GM23338 (cell line): ENCODE results near the gene SEL1L2. TPM values are rescaled to one million over a fixed set of nuclear protein-coding genes. Genes with fewer than 3 reads are reported as not detected.

Source experiments
- CREB1 ChIP-seq: fragments of 250-450 bp; sonication (Bioruptor Pico); IDR thresholded peaks from 2 replicates; pipeline ENCODE4 v1.5.0; 2020; ENCODE audit warnings: low read depth, mild to moderate bottlenecking, moderate library complexity
- EZH2phosphoT487 ChIP-seq: fragments of 200-600 bp; sonication (generic); IDR thresholded peaks from one replicate; pipeline ENCODE4 v1.8.1; 2018; ENCODE audit warnings: antibody characterized with exemption; ENCODE audit not compliant: unreplicated experiment
- NANOG ChIP-seq: IDR thresholded peaks from 2 replicates; pipeline ENCODE4 v1.6.1; 2016; ENCODE audit warnings: antibody characterized with exemption, borderline replicate concordance
- POLR2AphosphoS5 ChIP-seq: IDR thresholded peaks from 2 replicates; pipeline ENCODE4 v1.6.1; 2016; ENCODE audit warnings: antibody characterized with exemption, low read depth
- polyA plus RNA-seq: library from polyadenylated mRNA; unstranded; fragments of >200 nt; fragmentation: Nextera tagmentation; extraction: Ambion mirVana; gene quantifications from 2 replicates; pipeline ENCODE4 v1.2.1, GENCODE V29; 2016
- total RNA-seq: library from RNA; depleted of rRNA; stranded (reverse); fragments of >200 nt; shearing (Covaris generic); gene quantifications from 2 replicates; pipeline ENCODE4 v1.2.3, GENCODE V29; 2014
- TF ChIP-seq, protein P1 (sequence below): fragments of 250-450 bp; sonication (Bioruptor Pico); IDR thresholded peaks from 2 replicates; pipeline ENCODE4 v1.5.0; 2020; ENCODE audit warnings: mild to moderate bottlenecking, moderate library complexity
- TF ChIP-seq, protein P2 (sequence below): IDR thresholded peaks from one replicate; pipeline ENCODE4 v1.6.1; 2018; ENCODE audit warnings: antibody characterized with exemption; ENCODE audit not compliant: unreplicated experiment
- TF ChIP-seq, protein P3 (sequence below), 2 experiments: fragments of 200-600 bp in 1 of 2; sonication (generic) in 1 of 2; conservative IDR thresholded peaks; 2 replicates each; pipeline versions ENCODE4 v1.5.1 to v1.6.1; 2016 to 2017; ENCODE audit warnings: antibody characterized with exemption in 2 of 2, low read depth in 2 of 2, mild to moderate bottlenecking in 2 of 2, moderate library complexity in 1 of 2
- TF ChIP-seq, protein P4 (sequence below): IDR thresholded peaks from 2 replicates; pipeline ENCODE4 v1.6.1; 2016; ENCODE audit warnings: antibody characterized with exemption

The SEL1L2 gene
- total and polyA plus RNA-seq, 2 experiments from 2014 or later, result not detected

DNA sequence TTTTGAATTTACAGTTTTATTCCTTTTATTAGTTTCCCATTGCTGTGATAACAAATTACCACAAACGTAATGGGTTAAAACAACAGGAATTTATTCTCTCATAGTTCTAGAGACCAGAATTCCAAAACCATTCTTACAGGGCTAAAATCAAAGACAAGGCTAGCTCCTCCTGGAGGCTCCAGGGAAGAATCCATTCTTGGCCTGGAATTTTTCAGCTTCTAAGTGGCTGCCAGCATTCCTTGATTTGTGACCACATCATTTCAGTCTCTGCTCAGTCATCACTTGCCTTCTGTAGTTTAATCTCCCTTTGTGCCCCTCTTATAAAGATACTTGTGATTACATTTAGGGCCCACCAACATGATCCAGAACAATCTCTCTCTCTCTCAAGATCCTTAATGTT is 897 bp upstream of the SEL1L2 start (continued):
- TF ChIP-seq, protein P1, sequence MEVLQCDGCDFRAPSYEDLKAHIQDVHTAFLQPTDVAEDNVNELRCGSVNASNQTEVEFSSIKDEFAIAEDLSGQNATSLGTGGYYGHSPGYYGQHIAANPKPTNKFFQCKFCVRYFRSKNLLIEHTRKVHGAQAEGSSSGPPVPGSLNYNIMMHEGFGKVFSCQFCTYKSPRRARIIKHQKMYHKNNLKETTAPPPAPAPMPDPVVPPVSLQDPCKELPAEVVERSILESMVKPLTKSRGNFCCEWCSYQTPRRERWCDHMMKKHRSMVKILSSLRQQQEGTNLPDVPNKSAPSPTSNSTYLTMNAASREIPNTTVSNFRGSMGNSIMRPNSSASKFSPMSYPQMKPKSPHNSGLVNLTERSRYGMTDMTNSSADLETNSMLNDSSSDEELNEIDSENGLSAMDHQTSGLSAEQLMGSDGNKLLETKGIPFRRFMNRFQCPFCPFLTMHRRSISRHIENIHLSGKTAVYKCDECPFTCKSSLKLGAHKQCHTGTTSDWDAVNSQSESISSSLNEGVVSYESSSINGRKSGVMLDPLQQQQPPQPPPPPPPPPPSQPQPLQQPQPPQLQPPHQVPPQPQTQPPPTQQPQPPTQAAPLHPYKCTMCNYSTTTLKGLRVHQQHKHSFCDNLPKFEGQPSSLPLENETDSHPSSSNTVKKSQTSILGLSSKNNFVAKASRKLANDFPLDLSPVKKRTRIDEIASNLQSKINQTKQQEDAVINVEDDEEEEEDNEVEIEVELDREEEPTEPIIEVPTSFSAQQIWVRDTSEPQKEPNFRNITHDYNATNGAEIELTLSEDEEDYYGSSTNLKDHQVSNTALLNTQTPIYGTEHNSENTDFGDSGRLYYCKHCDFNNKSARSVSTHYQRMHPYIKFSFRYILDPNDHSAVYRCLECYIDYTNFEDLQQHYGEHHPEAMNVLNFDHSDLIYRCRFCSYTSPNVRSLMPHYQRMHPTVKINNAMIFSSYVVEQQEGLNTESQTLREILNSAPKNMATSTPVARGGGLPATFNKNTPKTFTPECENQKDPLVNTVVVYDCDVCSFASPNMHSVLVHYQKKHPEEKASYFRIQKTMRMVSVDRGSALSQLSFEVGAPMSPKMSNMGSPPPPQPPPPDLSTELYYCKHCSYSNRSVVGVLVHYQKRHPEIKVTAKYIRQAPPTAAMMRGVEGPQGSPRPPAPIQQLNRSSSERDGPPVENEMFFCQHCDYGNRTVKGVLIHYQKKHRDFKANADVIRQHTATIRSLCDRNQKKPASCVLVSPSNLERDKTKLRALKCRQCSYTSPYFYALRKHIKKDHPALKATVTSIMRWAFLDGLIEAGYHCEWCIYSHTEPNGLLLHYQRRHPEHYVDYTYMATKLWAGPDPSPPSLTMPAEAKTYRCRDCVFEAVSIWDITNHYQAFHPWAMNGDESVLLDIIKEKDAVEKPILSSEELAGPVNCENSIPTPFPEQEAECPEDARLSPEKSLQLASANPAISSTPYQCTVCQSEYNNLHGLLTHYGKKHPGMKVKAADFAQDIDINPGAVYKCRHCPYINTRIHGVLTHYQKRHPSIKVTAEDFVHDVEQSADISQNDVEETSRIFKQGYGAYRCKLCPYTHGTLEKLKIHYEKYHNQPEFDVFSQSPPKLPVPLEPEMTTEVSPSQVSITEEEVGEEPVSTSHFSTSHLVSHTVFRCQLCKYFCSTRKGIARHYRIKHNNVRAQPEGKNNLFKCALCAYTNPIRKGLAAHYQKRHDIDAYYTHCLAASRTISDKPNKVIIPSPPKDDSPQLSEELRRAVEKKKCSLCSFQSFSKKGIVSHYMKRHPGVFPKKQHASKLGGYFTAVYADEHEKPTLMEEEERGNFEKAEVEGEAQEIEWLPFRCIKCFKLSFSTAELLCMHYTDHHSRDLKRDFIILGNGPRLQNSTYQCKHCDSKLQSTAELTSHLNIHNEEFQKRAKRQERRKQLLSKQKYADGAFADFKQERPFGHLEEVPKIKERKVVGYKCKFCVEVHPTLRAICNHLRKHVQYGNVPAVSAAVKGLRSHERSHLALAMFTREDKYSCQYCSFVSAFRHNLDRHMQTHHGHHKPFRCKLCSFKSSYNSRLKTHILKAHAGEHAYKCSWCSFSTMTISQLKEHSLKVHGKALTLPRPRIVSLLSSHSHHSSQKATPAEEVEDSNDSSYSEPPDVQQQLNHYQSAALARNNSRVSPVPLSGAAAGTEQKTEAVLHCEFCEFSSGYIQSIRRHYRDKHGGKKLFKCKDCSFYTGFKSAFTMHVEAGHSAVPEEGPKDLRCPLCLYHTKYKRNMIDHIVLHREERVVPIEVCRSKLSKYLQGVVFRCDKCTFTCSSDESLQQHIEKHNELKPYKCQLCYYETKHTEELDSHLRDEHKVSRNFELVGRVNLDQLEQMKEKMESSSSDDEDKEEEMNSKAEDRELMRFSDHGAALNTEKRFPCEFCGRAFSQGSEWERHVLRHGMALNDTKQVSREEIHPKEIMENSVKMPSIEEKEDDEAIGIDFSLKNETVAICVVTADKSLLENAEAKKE (CRISPR knock-in tag), result no peak
- TF ChIP-seq, protein P2, sequence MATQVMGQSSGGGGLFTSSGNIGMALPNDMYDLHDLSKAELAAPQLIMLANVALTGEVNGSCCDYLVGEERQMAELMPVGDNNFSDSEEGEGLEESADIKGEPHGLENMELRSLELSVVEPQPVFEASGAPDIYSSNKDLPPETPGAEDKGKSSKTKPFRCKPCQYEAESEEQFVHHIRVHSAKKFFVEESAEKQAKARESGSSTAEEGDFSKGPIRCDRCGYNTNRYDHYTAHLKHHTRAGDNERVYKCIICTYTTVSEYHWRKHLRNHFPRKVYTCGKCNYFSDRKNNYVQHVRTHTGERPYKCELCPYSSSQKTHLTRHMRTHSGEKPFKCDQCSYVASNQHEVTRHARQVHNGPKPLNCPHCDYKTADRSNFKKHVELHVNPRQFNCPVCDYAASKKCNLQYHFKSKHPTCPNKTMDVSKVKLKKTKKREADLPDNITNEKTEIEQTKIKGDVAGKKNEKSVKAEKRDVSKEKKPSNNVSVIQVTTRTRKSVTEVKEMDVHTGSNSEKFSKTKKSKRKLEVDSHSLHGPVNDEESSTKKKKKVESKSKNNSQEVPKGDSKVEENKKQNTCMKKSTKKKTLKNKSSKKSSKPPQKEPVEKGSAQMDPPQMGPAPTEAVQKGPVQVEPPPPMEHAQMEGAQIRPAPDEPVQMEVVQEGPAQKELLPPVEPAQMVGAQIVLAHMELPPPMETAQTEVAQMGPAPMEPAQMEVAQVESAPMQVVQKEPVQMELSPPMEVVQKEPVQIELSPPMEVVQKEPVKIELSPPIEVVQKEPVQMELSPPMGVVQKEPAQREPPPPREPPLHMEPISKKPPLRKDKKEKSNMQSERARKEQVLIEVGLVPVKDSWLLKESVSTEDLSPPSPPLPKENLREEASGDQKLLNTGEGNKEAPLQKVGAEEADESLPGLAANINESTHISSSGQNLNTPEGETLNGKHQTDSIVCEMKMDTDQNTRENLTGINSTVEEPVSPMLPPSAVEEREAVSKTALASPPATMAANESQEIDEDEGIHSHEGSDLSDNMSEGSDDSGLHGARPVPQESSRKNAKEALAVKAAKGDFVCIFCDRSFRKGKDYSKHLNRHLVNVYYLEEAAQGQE, result no peak
- no peak for TF ChIP-seq CREB1 (CRISPR knock-in tag)
- TF ChIP-seq NANOG, result no peak
- TF ChIP-seq POLR2AphosphoS5, result no peak
- TF ChIP-seq EZH2phosphoT487, result no peak
- TF ChIP-seq, protein P3, sequence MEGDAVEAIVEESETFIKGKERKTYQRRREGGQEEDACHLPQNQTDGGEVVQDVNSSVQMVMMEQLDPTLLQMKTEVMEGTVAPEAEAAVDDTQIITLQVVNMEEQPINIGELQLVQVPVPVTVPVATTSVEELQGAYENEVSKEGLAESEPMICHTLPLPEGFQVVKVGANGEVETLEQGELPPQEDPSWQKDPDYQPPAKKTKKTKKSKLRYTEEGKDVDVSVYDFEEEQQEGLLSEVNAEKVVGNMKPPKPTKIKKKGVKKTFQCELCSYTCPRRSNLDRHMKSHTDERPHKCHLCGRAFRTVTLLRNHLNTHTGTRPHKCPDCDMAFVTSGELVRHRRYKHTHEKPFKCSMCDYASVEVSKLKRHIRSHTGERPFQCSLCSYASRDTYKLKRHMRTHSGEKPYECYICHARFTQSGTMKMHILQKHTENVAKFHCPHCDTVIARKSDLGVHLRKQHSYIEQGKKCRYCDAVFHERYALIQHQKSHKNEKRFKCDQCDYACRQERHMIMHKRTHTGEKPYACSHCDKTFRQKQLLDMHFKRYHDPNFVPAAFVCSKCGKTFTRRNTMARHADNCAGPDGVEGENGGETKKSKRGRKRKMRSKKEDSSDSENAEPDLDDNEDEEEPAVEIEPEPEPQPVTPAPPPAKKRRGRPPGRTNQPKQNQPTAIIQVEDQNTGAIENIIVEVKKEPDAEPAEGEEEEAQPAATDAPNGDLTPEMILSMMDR (conservative IDR thresholded peaks at IDR 0.05; ENCODE audit: low read depth in 2 of 2), result no peak
- TF ChIP-seq, protein P4, sequence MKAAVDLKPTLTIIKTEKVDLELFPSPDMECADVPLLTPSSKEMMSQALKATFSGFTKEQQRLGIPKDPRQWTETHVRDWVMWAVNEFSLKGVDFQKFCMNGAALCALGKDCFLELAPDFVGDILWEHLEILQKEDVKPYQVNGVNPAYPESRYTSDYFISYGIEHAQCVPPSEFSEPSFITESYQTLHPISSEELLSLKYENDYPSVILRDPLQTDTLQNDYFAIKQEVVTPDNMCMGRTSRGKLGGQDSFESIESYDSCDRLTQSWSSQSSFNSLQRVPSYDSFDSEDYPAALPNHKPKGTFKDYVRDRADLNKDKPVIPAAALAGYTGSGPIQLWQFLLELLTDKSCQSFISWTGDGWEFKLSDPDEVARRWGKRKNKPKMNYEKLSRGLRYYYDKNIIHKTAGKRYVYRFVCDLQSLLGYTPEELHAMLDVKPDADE, result no peak
